SW480 (cell line): ENCODE results near the gene UBTD1.
A peak's percentile ranks its signal among the peaks of the same experiment; 100 is the strongest.
"Not testable (repeated sequence)": the region's sequence is repeated elsewhere in the genome, so short reads cannot be mapped to it uniquely, and the experiment has no call there.

ENCODE experiments used
- DNase-seq: peaks from one replicate; pipeline ENCODE4 v3.0.0-alpha.2; 2016; ENCODE audit warnings: low spot score

The UBTD1 gene

DNA sequence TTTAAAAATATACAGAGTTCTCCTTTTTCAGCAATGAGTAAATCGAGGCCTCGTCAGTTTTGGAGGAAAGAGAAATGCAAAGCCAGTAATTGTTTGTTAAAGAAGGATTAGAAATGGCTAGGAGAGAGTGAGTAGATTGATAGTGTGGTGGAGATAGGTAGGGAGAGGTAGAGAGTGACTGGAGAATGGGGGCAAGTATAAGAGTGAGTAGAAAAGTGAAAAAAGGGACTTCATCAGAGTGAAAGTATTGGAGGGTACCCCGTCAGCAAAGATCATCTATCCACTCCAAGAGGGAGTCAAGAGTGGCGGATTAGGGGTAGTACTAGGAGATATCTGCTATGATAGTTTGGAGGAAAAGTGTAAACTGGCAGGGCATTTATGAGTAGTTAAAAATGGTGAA, 64.6 kb downstream of the UBTD1 start:
- DNase-seq = no peak

DNA sequence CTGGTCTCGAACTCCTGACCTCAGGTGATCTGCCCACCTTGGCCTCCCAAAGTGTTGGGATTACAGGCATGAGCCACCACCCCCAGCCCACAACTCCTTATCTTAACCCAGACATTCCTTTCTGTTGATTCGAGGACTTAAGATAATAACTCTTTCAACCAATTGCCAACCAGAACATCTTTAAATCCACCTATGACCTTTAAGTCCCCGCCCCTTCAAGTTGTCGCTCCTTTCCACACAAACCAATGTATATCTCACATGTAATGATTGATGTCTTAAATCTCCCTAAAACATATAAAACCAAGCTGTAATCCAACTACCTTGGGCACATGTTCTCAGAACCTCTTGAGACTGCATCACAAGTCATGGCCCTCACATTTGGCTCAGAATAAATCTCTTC, 66.1 kb downstream of the UBTD1 start:
- DNase-seq = no peak

DNA sequence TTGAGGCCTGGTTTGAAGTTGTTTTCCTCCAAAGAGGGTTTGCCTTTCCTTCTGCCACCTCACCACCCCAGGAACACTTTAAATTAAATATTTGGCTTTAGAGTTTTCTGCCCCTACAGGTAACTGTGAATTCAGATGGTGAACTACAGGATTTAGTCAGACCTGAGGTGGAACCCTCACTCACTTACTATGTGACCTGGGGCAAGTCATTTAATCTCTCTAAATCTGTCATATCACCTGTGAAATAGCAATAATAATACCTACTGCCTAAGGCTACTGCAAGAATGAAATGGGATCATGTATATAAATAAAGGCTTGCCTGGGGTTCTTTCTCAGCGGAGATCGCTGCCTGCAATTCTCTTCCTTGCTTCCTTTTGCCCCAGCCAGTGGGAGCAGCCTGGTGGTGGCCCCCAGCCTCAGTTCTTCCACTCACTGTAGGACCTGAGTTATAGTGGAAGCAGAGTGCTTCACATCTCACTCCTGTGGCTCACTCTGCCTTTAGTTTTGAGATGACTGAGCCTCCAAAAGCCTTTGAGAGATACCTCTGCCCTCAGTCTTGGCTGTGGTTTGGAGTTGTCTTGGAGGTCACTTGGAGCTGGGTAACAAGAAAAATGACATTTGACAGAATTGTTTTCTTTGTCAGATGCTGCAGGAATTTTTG, 67.7 kb downstream of the UBTD1 start:
- no peak for DNase-seq

- no peak for DNase-seq
These were observed 69.2 kb downstream of the UBTD1 start for GRCh38 chr10:97567891-97568290.

GRCh38 chr10:97570146-97570788, 71.5 kb downstream of the UBTD1 start:
- DNase-seq = no peak

- no peak for DNase-seq
These were observed 72.2 kb downstream of the UBTD1 start for GRCh38 chr10:97570789-97571471.

DNA sequence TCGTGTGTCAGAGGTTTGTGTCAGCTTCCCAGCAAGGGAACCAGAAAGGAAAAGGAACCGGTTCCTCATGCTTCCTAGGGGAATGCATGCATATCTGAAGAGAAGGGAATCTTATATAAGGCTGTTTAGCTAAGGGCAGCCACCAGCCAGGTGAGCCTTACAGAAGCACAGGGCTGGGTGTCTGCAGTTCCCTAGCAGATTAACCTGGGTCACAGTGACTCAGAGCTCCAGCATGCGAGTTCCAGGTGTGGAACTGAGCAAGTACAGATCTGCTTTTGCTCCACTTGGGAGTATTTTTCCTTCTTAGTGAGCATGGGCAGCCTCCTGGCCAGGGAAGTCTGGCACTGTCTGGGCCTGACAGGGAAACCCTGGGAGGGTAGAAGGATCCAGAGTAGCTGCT, 72.9 kb downstream of the UBTD1 start:
- no peak for DNase-seq

DNA sequence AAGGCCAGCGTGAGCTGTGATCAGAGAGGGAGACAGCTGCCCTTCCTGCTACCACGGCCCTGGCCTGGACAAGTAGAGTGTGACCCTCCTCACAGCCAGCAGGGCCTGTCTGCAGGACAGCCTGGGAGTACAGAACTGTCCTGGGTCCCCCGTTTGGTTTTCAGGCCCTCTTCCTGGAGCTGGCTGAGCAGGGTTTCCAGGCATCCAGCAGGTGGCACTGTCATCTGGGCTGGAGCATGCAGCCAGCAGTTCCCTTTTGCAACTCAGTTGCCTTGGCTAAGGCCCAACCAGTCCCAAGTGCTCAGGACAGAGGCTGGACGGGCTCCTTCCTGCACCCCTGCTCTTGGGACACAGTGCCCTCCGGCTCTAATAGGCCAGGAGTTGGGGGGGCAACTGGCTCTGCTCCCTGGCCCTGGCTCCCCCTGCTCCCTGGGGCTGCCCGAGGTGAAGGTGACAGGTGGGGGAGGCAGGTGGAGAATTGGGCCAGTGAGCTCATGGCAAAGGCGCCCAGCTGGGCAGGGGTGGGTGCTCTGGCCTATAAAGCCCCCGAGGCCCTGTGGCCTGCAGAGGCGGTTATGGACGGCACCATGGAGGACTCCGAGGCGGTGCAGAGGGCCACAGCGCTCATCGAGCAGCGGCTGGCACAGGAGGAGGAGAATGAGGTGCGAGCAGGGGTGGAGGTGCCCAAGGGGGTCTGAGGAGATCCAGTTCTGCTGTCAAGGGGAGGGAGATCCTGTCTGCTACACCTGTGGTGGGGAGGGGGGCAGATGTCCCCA, 73.7 kb downstream of the UBTD1 start, which contains the start of gene ANKRD2:
ANKRD2 (plus strand) TSS at position 566 of the 776 bp plus-strand sequence; CDS start at position 576, 10 bp downstream.
- DNase-seq = peak; percentile 55

GRCh38 chr10:97573021-97573420, 74.3 kb downstream of the UBTD1 start:
- DNase-seq = no peak

GRCh38 chr10:97573672-97574071, 74.9 kb downstream of the UBTD1 start:
- DNase-seq = no peak

GRCh38 chr10:97574374-97575126, 75.8 kb downstream of the UBTD1 start:
- peak; percentile 93 for DNase-seq

DNA sequence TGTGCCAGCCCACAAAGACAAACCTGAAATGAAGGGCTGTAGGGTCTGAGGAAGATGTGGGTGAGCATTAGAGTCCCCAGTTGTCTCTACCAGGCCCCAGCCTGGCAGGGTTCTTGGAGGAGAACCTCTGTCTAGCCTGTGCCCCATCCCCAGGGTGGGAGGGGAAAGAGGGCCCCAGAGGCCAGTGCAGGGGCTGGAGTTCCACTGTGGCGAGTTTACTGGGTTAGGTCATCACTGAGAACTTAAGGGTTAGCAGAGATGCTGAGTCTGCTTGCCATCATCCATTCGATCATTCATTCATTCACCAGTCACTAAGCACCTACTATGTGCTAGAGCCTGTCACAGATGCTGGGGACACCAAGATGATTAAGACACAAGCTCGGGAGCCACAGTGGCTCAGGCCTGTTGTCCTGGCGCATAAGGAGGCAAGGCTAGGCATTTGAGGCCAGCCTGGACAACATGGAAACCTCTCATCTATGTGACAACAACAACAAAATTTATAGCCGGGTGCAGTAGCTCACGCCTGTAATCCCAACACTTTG, 76.5 kb downstream of the UBTD1 start:
- no peak for DNase-seq

DNA sequence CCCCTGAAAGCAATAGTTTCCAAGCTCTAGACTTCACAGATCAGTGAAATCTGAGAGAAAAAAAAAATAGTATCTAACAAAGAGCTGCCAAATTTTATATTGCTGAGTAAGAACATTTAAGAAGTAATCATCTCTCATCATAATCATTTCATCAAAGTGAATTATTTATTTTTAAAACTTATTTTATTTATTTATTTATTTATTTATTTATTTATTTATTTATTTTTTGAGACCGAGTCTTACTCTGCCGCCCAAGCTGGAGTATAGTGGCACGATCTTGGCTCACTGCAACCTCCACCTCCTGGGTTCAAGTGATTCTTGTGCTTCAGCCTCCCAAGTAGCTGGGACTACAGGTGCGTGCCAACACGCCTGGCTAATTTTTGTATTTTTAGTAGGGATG, 77.8 kb downstream of the UBTD1 start:
- not testable (repeated sequence) for DNase-seq

GRCh38 chr10:97577701-97578100, 79.0 kb downstream of the UBTD1 start:
- DNase-seq = no peak

- DNase-seq = no peak
These were observed 79.6 kb downstream of the UBTD1 start for GRCh38 chr10:97578171-97578844.

- no peak for DNase-seq
These were observed 82.0 kb downstream of the UBTD1 start for GRCh38 chr10:97580421-97581367.

DNA sequence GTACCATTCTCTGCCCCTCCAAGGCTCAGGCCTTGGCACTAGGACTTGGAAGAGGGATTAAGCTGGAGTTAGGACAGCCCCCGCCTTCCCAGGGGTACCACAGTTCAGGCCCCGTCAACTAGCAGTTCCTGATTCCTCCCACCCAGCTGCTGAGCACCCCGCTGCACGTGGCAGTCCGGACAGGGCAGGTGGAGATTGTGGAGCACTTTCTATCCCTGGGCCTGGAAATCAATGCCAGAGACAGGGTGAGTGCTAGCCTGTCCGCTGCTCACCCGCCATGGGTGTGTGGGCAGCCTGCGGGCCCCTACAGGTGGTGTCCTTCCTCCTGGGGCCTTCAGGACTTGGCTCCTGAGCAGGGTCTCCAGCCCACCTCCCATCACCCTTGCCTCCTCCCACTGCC, 83.4 kb downstream of the UBTD1 start:
- no peak for DNase-seq

DNA sequence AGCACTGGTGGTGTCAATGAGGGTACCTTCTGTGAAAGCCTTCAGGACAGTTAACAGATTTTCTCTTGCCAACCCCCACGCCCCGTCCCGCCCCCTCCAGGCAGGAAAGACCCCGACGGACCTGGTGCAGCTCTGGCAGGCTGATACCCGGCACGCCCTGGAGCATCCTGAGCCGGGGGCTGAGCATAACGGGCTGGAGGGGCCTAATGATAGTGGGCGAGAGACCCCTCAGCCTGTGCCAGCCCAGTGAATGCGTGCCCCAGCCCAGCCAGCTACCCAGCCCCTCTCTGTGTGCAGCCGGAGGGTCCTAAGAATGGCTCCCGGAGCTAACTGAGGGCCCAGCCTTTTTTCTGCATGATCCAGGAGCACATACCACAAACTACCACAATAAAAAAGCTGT, 84.8 kb downstream of the UBTD1 start:
- DNase-seq = no peak

DNA sequence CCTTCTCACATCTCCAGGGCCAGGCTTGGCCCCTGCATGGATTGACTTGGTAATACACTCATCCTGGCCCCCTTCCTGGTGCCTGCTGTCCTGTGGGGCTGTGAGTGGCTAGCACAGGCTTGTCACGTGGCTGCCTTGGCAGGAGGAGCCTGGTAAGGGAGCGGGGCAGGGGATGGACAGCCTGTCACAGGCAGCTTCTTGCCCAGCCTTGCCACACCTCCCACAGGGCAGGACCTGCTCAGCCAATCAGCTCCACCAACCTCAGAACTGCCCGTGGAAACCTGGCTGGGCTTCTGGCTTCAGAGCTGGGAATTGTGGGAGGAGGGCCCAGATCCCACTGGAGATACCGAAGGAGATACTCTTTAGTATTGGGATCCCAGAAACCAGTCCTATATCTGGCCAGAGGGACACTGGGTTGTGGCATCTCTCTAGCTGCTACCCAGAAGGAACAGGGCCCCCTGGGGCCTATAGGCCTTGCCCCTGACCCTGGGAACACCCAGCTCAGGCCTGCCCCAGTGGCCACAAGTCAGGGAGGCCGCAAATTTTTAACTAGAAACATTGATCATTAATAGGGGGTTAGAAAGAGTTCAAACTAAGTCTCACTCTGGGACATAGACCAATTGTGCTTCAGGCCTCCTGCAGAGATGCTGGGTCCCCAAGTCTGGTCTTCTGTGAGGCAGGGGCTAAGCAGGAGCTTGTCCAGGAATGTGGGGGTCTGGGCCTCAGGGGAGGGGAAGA, 85.5 kb downstream of the UBTD1 start, which contains the start of gene HOGA1:
HOGA1 (plus strand) TSS at position 330 of the 738 bp plus-strand sequence; CDS start at position 645, 315 bp downstream.
- peak; percentile 79 for DNase-seq
